Measurements from ENCODE around the gene GAK.
"Not testable (repeated sequence)": the region's sequence is repeated elsewhere in the genome, so short reads cannot be mapped to it uniquely, and the experiment has no call there.

Gene GAK

GRCh38 chr4:930028-930551 is 2.0 kb downstream of the GAK start:
- Histone ChIP-seq H3K9me2 (replicated peaks; ENCODE audit: insufficient read depth, low read length) (no peaks in the 10 kb centered on the region), H3K79me2 (ENCODE audit: insufficient read depth, low read length) (peaks cover 56% of the 10 kb centered on the region), H3K4me2 (ENCODE audit: low read depth, low read length, poor library complexity, severe bottlenecking) (peak overlapping the region; percentile 71), H3K9ac (ENCODE audit: low read length) (peak overlapping the region; percentile 98; the same call in 1 of the 2 replicates), H3K36me3 (ENCODE audit: low read length) (no peaks in the 10 kb centered on the region), H3F3A (ENCODE audit: insufficient read depth) (peaks cover 16% of the 10 kb centered on the region; the same call in 1 of the 2 replicates), H3K27ac (ENCODE audit: low read depth, low read length) (no peak overlapping the region), H4K20me1 (ENCODE audit: low read depth, low read length) (peaks cover 8% of the 10 kb centered on the region; the same call in 1 of the 2 replicates), H2AFZ (ENCODE audit: low read depth, low read length, severe bottlenecking) (no peak overlapping the region), H3K27me3 (ENCODE audit: low read length) (no peaks in the 10 kb centered on the region), H3K4me3 (ENCODE audit: insufficient read depth, low read length, poor library complexity, severe bottlenecking) (no peak overlapping the region), H3K9me3 (ENCODE audit: insufficient read depth, low read length) (no peaks in the 10 kb centered on the region)
- TF ChIP-seq EZH2phosphoT487 (conservative IDR thresholded peaks at IDR 0.05; ENCODE audit: low read length): no peak
- TF ChIP-seq CTCF (IDR thresholded peaks at IDR 0.05; ENCODE audit: insufficient read depth, low read length, poor library complexity, severe bottlenecking): no peak

GRCh38 chr4:929096-929765 is 2.9 kb downstream of the GAK start:
- H3K4me3 ChIP-seq (ENCODE audit: insufficient read depth, low read length, poor library complexity, severe bottlenecking): no peak overlapping the region
- H3K27me3 ChIP-seq (ENCODE audit: low read length): no peaks in the 10 kb centered on the region
- H3F3A ChIP-seq (ENCODE audit: insufficient read depth): peaks cover 13% of the 10 kb centered on the region; the same call in 1 of the 2 replicates
- no peaks in the 10 kb centered on the region for H3K9me2 ChIP-seq (replicated peaks; ENCODE audit: insufficient read depth, low read length)
- no peak overlapping the region for H2AFZ ChIP-seq (ENCODE audit: low read depth, low read length, severe bottlenecking)
- peak overlapping the region; percentile 71 for H3K4me2 ChIP-seq (ENCODE audit: low read depth, low read length, poor library complexity, severe bottlenecking)
- peaks cover 8% of the 10 kb centered on the region; the same call in 1 of the 2 replicates for H4K20me1 ChIP-seq (ENCODE audit: low read depth, low read length)
- no peak overlapping the region for H3K27ac ChIP-seq (ENCODE audit: low read depth, low read length)
- no peak for TF ChIP-seq EZH2phosphoT487 (conservative IDR thresholded peaks at IDR 0.05; ENCODE audit: low read length)
- TF ChIP-seq CTCF (IDR thresholded peaks at IDR 0.05; ENCODE audit: insufficient read depth, low read length, poor library complexity, severe bottlenecking): no peak
- no peaks in the 10 kb centered on the region for H3K9me3 ChIP-seq (ENCODE audit: insufficient read depth, low read length)
- peaks cover 64% of the 10 kb centered on the region for H3K79me2 ChIP-seq (ENCODE audit: insufficient read depth, low read length)
- no peak overlapping the region for H3K9ac ChIP-seq (ENCODE audit: low read length)
- H3K36me3 ChIP-seq (ENCODE audit: low read length): no peaks in the 10 kb centered on the region

GRCh38 chr4:927566-927965 is 4.5 kb downstream of the GAK start:
- H3K4me3 ChIP-seq (ENCODE audit: insufficient read depth, low read length, poor library complexity, severe bottlenecking); H2AFZ ChIP-seq (ENCODE audit: low read depth, low read length, severe bottlenecking); H4K20me1 ChIP-seq (ENCODE audit: low read depth, low read length); H3K27me3 ChIP-seq (ENCODE audit: low read length); H3K36me3 ChIP-seq (ENCODE audit: low read length); H3K27ac ChIP-seq (ENCODE audit: low read depth, low read length); H3K9me2 ChIP-seq (replicated peaks; ENCODE audit: insufficient read depth, low read length); H3K9ac ChIP-seq (ENCODE audit: low read length); H3K4me2 ChIP-seq (ENCODE audit: low read depth, low read length, poor library complexity, severe bottlenecking); H3K9me3 ChIP-seq (ENCODE audit: insufficient read depth, low read length): not testable (repeated sequence)
- peaks cover 21% of the 10 kb centered on the region; the same call in 1 of the 2 replicates for H3F3A ChIP-seq (ENCODE audit: insufficient read depth)
- peaks cover 73% of the 10 kb centered on the region for H3K79me2 ChIP-seq (ENCODE audit: insufficient read depth, low read length)

GRCh38 chr4:926538-926937 is 5.6 kb downstream of the GAK start:
- H3K27me3 ChIP-seq (ENCODE audit: low read length): no peaks in the 10 kb centered on the region
- TF ChIP-seq EZH2phosphoT487 (conservative IDR thresholded peaks at IDR 0.05; ENCODE audit: low read length) (no peak), CTCF (IDR thresholded peaks at IDR 0.05; ENCODE audit: insufficient read depth, low read length, poor library complexity, severe bottlenecking) (peak; percentile 32)
- no peaks in the 10 kb centered on the region for H3K9me3 ChIP-seq (ENCODE audit: insufficient read depth, low read length)
- H3K9me2 ChIP-seq (replicated peaks; ENCODE audit: insufficient read depth, low read length): no peaks in the 10 kb centered on the region
- H3K9ac ChIP-seq (ENCODE audit: low read length): no peak overlapping the region
- H3K4me2 ChIP-seq (ENCODE audit: low read depth, low read length, poor library complexity, severe bottlenecking): no peak overlapping the region
- no peak overlapping the region for H3K27ac ChIP-seq (ENCODE audit: low read depth, low read length)
- H3F3A ChIP-seq (ENCODE audit: insufficient read depth): peaks cover 23% of the 10 kb centered on the region; the same call in 1 of the 2 replicates
- H2AFZ ChIP-seq (ENCODE audit: low read depth, low read length, severe bottlenecking): no peak overlapping the region
- H4K20me1 ChIP-seq (ENCODE audit: low read depth, low read length): peaks cover 8% of the 10 kb centered on the region; the same call in 1 of the 2 replicates
- peaks cover 79% of the 10 kb centered on the region for H3K79me2 ChIP-seq (ENCODE audit: insufficient read depth, low read length)
- no peak overlapping the region for H3K4me3 ChIP-seq (ENCODE audit: insufficient read depth, low read length, poor library complexity, severe bottlenecking)
- no peaks in the 10 kb centered on the region for H3K36me3 ChIP-seq (ENCODE audit: low read length)

All from SU-DHL-6 (cell line).